ENCODE results near the gene MLIP. TPM values are rescaled to one million over a fixed set of nuclear protein-coding genes. Genes with fewer than 3 reads are reported as not detected.

The MLIP gene
- total and polyA plus RNA-seq, 2 donors from 2014 or later, result 1.7 to 2.4 TPM

- no peaks in the 10 kb centered on the region for H3K9me3 ChIP-seq (ENCODE audit: control insufficient read depth in 2 of 3, insufficient read depth in 1 of 3, low read length in 3 of 3)
- no peak for FAIRE-seq
- intact Hi-C loops (cut with DNase I), result no loop called here
Measured at GRCh38 chr6:54282186-54282585, 170.9 kb downstream of the MLIP start.

GRCh38 chr6:54284161-54284860 lies 173.1 kb downstream of the MLIP start:
- intact Hi-C loops (cut with DNase I), result no loop called here
- Histone ChIP-seq H3K4me3 (ENCODE audit: low read length in 3 of 3) (peak overlapping the region in 1 of 3 donors; percentile 12), H3K27ac (ENCODE audit: low read depth in 2 of 2, low read length in 2 of 2) (peak overlapping the region in 1 of 2 donors; percentile 48), H3K36me3 (ENCODE audit: control insufficient read depth in 2 of 3, insufficient read depth in 3 of 3, low read length in 3 of 3) (no peaks in the 10 kb centered on the region), H3K27me3 (ENCODE audit: control insufficient read depth, insufficient read depth, low read length) (no peaks in the 10 kb centered on the region), H3K9ac (ENCODE audit: low read length in 3 of 3) (no peak overlapping the region), H3K9me3 (ENCODE audit: control insufficient read depth in 2 of 3, insufficient read depth in 1 of 3, low read length in 3 of 3) (no peaks in the 10 kb centered on the region), H3K4me1 (ENCODE audit: control insufficient read depth in 2 of 3, insufficient read depth in 2 of 3, low read depth in 1 of 3, low read length in 3 of 3) (peaks cover 0 to 7% (median 5%) of the 10 kb centered on the region in 3 donors)
- DNase-seq (peak in 4 of 5 donors; percentile 27 to 52 (median 29)), FAIRE-seq (peak; percentile 51)
- TF ChIP-seq CTCF (IDR thresholded peaks at IDR 0.05; ENCODE audit: borderline replicate concordance, extremely low read depth, insufficient read depth), result no peak

More at GRCh38 chr6:54282186-54282585, 170.9 kb downstream of the MLIP start:
- no peaks in the 10 kb centered on the region for H3K36me3 ChIP-seq (ENCODE audit: control insufficient read depth in 2 of 3, insufficient read depth in 3 of 3, low read length in 3 of 3)
- H3K27ac ChIP-seq (ENCODE audit: low read depth in 2 of 2, low read length in 2 of 2), result no peak overlapping the region
- no peak for TF ChIP-seq CTCF (IDR thresholded peaks at IDR 0.05; ENCODE audit: borderline replicate concordance, extremely low read depth, insufficient read depth)
- DNase-seq, result no peak
- no peak overlapping the region for H3K4me3 ChIP-seq (ENCODE audit: low read length in 3 of 3)
- H3K27me3 ChIP-seq (ENCODE audit: control insufficient read depth, insufficient read depth, low read length), result no peaks in the 10 kb centered on the region
- H3K9ac ChIP-seq (ENCODE audit: low read length in 3 of 3), result no peak overlapping the region
- peaks cover 0 to 7% (median 5%) of the 10 kb centered on the region in 3 donors for H3K4me1 ChIP-seq (ENCODE audit: control insufficient read depth in 2 of 3, insufficient read depth in 2 of 3, low read depth in 1 of 3, low read length in 3 of 3)

GRCh38 chr6:54285595-54285994 lies 174.4 kb downstream of the MLIP start:
- no peak overlapping the region for H3K4me3 ChIP-seq (ENCODE audit: low read length in 3 of 3)
- no peaks in the 10 kb centered on the region for H3K9me3 ChIP-seq (ENCODE audit: control insufficient read depth in 2 of 3, insufficient read depth in 1 of 3, low read length in 3 of 3)
- no peak overlapping the region for H3K9ac ChIP-seq (ENCODE audit: low read length in 3 of 3)
- H3K27me3 ChIP-seq (ENCODE audit: control insufficient read depth, insufficient read depth, low read length), result no peaks in the 10 kb centered on the region
- no peak overlapping the region for H3K27ac ChIP-seq (ENCODE audit: low read depth in 2 of 2, low read length in 2 of 2)
- DNase-seq, result no peak
- FAIRE-seq, result no peak
- no peak for TF ChIP-seq CTCF (IDR thresholded peaks at IDR 0.05; ENCODE audit: borderline replicate concordance, extremely low read depth, insufficient read depth)
- peaks cover 0 to 7% (median 5%) of the 10 kb centered on the region in 3 donors for H3K4me1 ChIP-seq (ENCODE audit: control insufficient read depth in 2 of 3, insufficient read depth in 2 of 3, low read depth in 1 of 3, low read length in 3 of 3)
- intact Hi-C loops (cut with DNase I), result no loop called here
- H3K36me3 ChIP-seq (ENCODE audit: control insufficient read depth in 2 of 3, insufficient read depth in 3 of 3, low read length in 3 of 3), result no peaks in the 10 kb centered on the region

All from kidney (tissue), 14 donors.